GM21576 (cell line): ENCODE measurements around the gene HSH2D.
"Not testable (repeated sequence)": the region's sequence is repeated elsewhere in the genome, so short reads cannot be mapped to it uniquely, and the experiment has no call there.

ENCODE experiments used
- ATAC-seq: cut with Tn5 transposase; IDR thresholded peaks from one replicate; pipeline ENCODE4 v1.9.1; 2021; ENCODE audit warnings: mild to moderate bottlenecking, moderate library complexity; ENCODE audit not compliant: unreplicated experiment

Gene HSH2D

DNA sequence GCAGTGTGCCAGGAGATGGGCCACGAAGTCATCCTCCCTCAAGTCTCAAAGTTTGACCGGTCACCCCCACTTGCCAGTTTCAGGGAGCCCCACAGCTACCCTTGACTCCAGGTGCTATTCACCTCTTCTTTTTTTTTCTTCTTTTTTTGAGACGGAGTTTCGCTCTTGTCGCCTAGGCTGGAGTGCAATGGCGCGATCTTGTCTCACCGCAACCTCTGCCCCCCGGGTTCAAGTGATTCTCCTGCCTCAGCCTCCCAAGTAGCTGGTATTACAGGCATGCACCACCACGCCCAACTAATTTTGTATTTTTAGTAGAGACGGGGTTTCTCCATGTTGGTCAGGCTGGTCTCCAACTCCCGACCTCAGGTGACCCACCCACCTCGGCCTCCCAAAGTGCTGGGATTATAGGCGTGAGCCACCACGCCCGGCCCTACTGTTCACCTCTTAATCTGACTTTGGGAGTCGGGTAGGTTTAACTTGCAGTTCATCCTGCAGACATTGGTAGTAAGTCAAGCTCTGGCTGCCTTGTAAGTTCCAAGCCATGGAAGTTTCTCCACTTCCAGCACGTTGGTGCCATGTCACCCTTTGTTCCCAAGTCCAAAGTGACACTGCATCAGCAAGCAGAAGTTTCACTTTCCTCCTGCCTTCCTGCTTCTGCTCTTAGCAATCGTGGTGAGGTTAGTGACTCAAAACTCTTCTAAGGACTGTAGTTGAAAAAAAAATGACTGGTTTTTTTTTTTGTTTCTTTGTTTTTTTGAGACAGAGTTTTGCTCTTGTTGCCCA, 24.2 kb upstream of the HSH2D start:
- ATAC-seq = not testable (repeated sequence)

DNA sequence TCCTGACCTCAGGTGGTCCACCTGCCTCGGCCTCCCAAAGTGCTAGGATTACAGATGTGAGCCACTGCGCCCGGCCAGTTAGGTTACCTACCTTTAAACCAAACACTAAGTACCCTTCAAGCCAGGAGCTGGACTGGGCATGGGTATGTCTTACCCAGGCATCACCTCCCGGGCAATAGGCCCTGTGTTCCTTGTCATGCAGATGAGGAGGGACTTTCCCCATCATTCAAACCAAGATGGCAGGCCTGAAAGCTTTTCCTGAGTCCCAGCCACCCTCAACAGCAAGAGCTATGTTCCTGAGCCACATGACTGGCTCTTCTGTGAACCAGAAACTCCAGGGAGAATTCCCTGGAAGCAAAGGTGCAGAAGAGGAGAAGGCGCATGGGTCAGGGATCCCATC, 22.3 kb upstream of the HSH2D start:
- ATAC-seq = no peak

DNA sequence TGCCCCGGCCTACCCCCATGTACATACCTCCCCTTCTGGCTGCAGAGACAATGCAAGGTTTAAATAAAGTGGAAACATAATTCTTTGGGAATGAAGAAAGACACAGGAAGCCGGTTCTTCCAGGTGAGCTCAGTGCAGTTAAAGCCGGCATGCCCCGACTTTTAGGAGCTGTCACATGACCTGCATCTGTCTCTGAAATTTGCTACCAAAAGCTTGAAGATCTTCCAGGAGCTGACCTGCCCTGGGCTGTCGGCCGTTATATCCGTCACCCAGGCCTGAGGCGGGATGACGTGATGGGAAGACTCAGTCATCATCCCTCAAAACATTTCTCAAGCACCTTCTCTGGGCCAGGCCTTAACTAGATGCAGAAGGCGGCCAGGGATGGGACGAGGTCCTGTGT, 21.5 kb upstream of the HSH2D start:
- no peak for ATAC-seq

DNA sequence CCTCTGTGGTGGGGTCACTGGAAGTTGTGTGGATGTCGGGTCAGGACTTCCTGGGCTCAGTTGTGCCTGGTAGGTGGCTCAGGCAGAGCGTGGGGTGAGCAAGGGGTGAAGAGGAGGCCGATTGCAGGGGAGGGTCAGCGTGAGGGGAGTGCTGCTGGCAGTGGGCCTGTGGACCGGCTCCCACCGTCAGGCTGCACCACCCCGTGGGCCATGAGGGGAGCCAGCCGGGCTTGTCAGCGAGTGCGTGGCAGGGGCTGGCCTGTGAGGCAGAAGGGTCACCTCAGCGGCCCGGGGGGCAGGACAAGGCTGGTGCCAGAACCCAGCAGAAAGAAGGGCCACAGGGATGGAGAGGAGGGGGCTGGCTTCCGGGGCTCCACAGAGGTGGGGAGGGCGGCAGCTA, 18.5 kb upstream of the HSH2D start:
- ATAC-seq = no peak

DNA sequence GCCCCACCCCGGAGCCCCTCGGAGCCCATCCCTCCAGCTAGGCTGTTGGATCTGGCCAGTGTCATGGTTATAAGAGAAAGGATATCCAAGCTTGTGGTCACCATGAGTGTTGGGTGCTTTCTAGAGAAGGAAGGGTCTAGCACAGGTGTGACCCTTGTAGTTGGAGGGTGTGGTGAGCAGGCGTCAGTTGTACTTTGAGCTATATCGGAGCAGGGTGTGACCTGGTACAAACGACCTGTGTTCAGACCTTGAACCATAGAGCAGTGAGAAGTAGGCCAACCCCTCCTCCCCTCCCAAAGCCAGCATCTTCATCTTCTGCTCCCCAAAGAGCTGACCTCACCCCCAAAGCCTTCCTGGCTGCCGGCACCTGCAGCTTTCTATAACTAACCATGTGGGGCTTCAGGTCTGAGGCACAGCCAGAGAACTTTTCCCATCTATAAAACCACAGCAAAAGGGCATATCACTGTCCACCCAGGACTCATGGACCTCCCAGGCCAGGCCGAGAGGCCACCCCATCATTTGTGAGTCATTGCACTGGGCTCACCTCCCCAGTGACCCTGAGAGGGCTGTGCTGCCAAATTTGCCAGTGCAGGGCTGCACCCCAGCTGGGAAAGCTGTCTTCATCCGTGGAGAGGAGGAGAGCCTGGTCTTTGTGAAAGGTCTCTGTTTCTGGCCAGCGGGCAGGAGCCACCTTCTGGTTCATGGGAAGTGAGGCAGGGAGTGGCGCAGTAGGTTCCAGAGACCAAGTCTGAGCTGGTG, 17.6 kb upstream of the HSH2D start:
- ATAC-seq = no peak

DNA sequence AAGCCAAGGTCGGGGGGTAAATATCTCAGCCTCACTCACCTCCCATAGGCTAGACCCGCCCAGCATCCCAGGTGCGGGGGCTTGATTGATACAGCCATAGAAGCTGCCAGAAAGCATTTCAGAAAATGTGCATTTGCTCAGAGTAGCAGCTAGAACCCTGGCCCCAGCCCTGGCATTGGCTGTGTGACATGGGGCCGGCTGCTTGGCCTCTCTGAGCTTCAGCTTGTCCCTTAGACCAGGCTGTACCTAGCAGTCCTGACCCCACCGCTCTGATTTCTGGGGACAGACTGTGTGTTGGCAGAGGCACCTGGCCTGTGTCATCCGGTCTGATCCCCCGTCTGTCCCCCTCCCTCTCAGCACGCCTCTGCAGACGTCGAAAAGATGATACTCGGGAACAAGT, 16.4 kb upstream of the HSH2D start:
- no peak for ATAC-seq

DNA sequence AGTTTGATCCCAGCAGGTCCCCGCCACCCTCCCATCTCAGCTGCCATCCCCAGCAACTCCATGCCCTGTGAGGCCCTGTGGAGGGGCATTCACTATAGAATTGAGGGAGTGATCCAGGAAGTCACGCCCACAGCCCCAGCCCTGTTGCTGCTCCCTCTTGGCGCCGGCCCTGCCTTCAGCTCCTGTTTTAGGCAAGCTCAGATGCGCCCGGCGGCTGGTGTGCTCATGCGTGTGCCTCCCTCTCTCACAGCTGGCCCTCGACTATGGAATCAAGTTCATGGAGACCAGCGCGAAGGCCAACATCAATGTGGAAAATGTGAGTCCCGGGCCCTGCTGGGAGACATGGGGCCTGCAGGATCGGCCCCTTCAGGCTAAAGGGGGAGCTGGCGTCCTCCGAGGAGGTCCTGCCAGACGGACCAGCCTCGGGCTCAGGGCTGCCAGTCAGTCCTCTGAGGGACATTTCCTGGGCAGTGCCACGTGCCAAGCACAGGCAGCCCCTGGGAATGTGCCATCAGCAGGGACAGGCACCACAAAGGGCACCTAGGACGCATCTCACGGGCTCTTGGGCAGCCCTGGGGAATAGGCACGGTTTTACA, 15.6 kb upstream of the HSH2D start:
- no peak for ATAC-seq

DNA sequence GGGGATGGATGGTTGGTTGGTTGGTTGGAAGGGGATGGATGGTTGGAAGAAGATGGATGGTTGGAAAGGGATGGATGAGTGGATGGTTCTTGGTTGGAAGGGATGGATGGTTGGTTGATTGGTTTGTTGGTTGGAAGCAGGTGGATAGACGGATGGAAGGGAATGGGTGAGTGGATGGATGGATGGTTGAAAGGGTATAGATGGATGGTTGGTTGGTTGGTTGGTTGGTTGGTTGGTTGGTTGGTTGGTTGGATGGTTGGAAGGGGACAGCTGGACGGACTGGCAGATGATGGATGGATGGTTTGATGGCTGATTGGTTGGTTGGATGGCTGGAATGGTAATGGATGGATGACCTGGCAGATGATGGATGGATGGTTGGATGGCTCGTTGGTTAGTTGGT, 11.8 kb upstream of the HSH2D start:
- ATAC-seq = no peak

DNA sequence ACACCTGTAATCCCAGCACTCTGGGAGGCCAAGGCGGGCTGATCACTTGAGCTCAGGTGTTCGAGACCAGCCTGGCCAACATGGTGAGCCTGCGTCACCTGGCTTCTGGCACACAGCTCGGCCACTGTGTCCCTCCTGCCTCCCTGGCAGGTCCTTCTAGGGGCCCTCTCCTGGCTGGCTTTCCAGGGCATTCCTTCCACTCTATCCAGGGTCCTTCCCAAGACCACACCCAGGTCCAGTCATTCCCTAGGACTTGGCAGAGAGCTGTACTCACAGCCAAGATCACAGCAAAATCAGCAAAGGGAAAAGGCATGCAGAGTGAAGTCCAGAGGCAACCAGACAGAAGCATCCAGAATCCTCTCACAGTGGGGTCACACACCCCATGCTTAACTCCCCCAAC, 9.7 kb upstream of the HSH2D start:
- no peak for ATAC-seq

DNA sequence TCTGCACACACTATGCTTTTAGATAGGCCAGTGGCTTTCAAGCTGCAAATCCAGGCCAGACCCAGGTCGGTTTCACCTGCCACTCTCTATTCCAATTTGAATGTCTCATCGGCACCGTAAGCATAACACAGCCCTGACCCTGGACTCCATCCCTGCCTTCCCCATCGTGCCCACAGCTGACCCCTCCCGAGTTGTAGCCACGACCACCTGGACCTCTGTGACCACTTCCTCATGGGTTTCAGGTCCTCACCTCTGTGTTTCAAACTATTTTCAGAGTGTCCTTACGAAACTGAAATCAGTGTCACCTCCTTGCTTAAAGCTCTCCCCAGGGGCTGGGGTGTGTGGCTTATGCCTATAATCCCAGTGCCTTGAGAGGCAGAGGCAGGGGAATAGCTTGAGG, 9.0 kb upstream of the HSH2D start:
- ATAC-seq = no peak

DNA sequence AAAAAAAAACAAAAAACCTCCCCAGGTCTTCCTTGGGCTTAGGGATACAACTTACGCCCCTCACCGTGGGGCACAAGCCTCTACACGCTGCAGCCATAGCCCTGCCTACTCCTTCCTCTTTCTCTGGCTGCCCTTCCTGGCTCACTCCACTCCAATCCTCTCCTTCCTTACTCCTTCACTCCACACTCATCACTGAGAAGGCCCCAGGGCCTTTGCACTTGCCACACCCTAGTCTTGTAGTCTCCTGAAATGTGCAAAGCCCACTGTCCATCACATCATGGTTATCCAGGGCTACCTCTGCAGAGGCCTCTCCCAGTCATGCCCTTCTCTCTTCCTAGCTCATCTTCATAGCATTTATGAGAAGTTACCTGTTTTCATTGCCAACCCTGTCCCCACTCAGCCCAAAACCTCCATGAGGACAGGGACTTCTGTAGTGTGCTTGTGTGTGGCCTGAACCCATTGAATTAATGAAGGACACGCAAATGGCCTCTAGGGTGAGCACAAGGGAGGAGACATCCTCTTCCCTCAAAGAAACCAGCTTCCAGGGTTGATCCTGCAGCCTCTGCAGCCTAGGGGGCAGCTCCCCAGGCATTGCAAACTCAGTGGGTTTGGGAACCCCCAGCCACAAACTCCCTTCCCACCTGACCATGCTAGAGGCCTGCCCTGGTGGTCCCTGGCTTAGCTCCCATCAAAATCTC, 7.9 kb upstream of the HSH2D start:
- ATAC-seq = no peak

DNA sequence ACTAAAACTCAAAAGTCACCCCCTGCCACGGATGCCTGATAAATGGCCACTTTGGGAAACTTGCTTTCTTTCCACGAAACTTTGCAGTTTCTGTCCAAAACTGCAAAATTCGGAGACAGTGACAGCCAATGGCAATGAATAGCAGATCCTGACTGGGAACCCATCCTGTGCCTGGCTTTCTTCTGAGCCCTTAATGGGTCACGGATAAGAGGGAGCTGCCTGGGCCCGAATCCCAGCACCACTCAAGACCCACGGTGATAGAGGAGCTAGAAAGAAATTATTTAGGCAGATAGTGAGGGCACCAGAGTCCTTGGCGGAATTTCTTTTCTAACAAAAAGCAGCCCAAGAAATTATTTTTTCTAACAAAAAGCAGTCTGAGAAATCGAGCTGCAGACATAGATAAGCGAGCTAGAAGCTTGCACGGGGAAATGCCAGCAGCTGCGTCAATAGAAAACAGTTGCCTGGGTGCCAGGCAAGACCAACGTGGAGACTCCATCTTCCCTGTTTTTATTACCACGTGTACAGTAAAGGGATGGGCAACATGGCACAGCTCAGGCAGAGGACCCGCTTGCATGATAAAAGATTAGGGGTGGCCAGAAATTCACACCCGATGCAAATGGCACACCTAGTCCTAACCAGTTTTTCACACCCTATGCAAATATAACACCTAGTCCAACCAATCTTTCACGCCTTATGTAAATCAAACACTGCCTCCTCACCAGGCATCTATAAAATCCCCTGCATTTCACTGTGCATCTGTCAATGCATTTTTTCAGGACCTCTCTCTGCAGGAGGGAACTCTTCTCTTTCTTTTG, 7.1 kb upstream of the HSH2D start:
- no peak for ATAC-seq

DNA sequence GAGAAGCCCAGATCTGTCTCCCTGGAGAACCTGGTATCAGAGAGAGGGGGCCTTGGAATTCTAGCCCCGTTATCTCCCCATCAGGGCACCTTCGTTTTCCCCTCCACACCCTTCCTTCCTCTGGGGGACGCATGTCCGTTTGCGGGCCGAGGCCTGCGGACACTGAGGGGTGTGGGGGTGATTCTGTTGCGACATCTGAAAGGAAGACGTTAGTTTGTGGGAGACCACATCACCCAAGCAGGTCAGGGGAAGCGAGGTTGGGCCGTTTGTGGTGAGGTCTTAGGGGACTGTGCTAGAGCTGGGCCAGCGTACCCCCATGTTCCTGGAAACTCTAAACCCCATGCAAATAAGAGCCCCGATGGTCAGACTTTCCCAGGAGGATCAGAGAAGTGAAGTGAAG, 3.7 kb upstream of the HSH2D start:
- ATAC-seq = no peak

DNA sequence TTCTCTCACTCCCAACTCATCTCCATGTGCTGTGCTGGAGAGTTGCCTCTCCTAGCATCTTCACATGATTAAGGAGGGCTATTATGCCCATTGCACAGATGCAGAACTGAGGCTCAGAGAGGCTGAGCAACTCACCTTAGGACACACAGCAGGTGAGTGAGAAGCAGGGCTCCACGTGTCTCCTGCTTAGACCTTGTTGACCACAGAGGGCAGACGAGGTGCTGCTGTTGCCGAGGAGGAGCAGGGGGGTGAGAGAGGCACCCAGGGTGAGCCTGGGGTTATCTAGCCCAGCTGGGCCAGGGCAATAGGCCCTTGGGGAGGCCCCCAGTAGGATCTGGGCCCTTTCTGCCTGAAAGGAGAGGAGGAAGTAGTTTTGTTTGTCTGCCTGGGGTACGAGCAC, 2.4 kb upstream of the HSH2D start:
- ATAC-seq = no peak

DNA sequence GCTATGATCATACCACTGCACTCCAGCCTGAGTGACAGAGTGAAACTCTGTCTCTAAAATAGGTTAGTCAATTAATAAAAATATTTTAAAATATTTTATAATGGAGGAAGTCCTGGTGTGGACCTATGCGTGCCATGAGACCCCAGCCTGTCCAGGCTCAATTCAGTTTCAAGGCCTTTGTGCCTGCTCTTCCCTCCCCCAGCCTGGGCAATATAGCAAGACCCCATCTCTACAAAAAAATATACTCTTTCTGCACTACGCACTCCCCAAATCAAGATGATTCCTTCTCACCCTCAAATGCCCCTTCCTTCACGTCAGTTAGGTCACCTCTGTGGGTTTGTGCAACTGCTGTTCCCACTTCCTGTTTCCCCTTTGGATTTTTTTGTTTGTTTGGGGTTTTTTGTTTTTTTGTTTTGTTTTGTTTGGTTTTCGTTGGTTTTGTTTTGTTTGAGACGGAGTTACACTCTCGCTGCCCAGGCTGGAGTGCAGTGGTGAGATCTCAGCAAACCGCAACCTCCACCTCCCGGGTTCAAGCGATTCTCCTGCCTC, 1.4 kb upstream of the HSH2D start:
- ATAC-seq = no peak

DNA sequence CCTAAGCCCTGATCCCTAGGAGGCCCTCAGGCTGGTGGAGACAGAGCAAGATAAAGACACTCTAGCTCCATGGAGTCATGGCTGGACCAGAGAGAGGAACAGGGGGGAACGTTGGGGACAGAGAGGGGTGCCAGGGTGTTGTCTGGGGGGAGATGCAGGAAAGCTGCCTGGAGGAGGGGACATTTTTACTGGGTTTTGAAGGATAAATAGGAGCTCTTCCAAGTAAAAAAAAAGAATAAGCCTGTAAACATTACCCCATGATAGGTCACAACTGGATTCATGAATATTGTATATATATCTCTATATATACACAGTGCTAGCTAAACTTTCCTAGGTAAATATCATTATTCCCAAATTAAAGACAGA, 714 bp downstream of the HSH2D start:
- no peak for ATAC-seq

DNA sequence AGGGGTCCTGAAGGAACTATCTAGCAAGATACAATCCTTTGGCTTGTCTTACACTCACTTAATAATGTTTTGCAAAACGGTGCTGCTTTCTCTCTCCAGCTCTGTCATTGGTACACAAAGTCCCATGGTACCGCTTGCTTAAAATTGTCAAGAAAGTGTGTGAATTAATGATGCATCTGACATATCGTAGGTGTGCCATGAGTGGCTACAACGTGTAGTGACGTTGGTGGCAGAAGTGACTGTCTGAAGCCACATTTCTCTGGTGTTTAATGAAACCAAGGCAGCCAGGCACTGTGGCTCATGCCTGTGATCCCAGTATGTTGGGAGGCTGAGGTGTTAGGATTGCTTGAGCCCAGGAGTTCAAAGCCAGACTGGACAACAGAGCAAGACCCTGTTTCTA, 2.6 kb downstream of the HSH2D start:
- no peak for ATAC-seq

DNA sequence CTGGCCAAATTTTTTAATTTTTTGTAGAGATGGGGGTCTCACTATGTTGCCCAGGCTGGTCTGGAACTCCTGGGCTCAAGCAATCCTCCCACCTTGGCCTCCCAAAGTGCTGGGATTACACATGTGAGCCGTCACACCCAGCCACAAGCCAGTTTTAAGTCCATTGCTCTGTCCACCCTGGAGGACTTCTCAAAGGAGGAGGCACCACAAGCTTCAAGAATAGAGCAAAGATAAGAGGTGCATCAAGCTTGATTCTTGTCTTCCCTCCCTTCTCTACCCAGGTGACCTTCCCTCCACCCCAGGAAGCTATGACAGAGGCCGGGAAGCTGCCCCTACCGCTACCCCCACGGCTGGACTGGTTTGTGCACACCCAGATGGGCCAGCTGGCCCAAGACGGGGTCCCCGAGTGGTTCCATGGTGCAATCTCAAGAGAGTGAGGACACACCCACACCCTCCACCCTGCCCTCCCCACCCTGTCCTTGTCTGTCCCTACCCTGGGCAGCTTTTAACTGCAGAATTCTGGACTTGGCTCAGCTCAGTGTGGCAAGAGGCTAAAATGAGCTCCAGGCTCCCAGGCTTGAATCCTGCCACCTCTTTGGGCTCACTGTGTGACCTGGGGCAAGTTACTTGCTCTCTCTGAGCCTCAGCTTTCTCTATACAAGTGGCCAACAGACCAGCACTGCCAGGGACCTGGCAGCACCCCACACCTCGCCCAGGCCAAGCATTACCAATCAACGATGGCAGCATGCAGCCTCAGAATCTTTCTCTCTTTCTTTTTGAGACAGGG, 5.2 kb downstream of the HSH2D start:
- ATAC-seq = no peak

DNA sequence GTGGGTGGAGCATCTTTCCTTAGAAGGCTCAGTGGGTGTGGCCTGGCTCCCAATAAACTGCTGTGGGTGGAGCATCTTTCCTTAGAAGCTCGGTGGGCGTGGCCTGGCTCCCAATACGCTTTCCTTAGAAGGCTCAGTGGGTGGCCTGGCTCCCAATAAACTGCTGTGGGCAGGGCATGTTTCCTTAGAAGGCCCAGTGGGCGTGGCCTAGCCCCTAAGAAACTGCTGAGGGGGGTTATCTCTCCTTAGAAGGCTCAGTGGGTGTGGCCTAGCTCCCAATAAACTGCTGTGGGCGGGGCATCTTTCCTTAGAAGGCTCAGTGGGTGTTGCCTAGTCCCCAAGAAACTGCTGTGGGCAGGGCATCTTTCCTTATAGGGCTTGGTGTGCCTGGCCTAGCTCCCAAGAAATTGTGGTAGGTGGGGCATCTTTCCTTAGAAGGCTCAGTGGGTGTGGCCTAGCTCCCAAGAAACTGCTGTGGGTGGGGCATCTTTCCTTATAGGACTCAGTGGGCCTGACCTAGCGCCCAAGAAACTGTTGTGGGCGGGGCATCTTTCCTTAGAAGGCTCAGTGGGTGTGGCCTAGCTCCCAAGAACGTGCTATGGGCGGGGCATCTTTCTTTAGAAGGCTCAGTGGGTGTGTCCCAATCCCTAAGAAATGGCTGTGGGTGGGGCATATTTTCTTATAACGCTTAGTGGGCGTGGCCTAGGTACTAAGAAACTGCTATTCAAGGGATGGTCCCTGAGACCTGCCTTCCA, 10.3 kb downstream of the HSH2D start:
- ATAC-seq = no peak
